Stimulated activated CD4-positive, alpha-beta T cell treated with anti-CD3 and anti-CD28 coated beads, TNF-alpha, amount 100 ng/mL, for 1 hour (primary cell): ENCODE data around the gene ALCAM.
A peak's percentile ranks its signal among the peaks of the same experiment; 100 is the strongest.

Experiments
- DNase-seq, 3 donors: peaks; one replicate each; pipeline ENCODE4 v3.0.0-alpha.2; 2020; ENCODE audit warnings: low read depth in 3 of 3, low spot score in 1 of 3

The ALCAM gene

GRCh38 chr3:105366326-105367062, at the start of gene ALCAM:
ALCAM (plus strand) TSS chr3:105366909.
- peak in 1 of 3 donors; percentile 64 for DNase-seq

- no peak for DNase-seq
These were observed 48.9 kb upstream of the ALCAM start for GRCh38 chr3:105317841-105318240.

- DNase-seq, result no peak
These were observed 44.0 kb upstream of the ALCAM start for GRCh38 chr3:105322570-105323273.

GRCh38 chr3:105323274-105323599, 43.5 kb upstream of the ALCAM start:
- DNase-seq, result no peak

GRCh38 chr3:105324951-105325350, 41.8 kb upstream of the ALCAM start:
- no peak for DNase-seq

- no peak for DNase-seq
These were observed 38.9 kb upstream of the ALCAM start for GRCh38 chr3:105327662-105328337.

- DNase-seq, result no peak
These were observed 38.4 kb upstream of the ALCAM start for GRCh38 chr3:105328338-105328730.

- DNase-seq, result no peak
These were observed 33.7 kb upstream of the ALCAM start for GRCh38 chr3:105332961-105333360.

- DNase-seq, result no peak
These were observed 32.4 kb upstream of the ALCAM start for GRCh38 chr3:105334138-105334882.

- no peak for DNase-seq
These were observed 26.8 kb upstream of the ALCAM start for GRCh38 chr3:105339946-105340345.

- no peak for DNase-seq
These were observed 22.7 kb upstream of the ALCAM start for GRCh38 chr3:105343991-105344390.

- no peak for DNase-seq
These were observed 21.6 kb upstream of the ALCAM start for GRCh38 chr3:105345156-105345555.

- DNase-seq, result no peak
These were observed 18.9 kb upstream of the ALCAM start for GRCh38 chr3:105347625-105348302.

- DNase-seq, result no peak
These were observed 18.4 kb upstream of the ALCAM start for GRCh38 chr3:105348307-105348706.

- no peak for DNase-seq
These were observed 16.9 kb upstream of the ALCAM start for GRCh38 chr3:105349684-105350387.

- DNase-seq, result no peak
These were observed 14.9 kb upstream of the ALCAM start for GRCh38 chr3:105351821-105352220.

GRCh38 chr3:105352976-105353375, 13.7 kb upstream of the ALCAM start:
- DNase-seq, result no peak

GRCh38 chr3:105353485-105354161, 13.1 kb upstream of the ALCAM start:
- no peak for DNase-seq

GRCh38 chr3:105354429-105354828, 12.3 kb upstream of the ALCAM start:
- no peak for DNase-seq
